GM23338 (cell line): ENCODE measurements around the gene BANP. TPM values are rescaled to one million over a fixed set of nuclear protein-coding genes. Genes with fewer than 3 reads are reported as not detected.

ENCODE experiments used
- ATAC-seq: fragments of 200-7000 bp; cut with Tn5 transposase; 3 replicates; pipeline ENCODE4 v1.9.1; 2020
- DNase-seq: peaks from one replicate; pipeline ENCODE4 v3.0.0-alpha.2; 2015; ENCODE audit warnings: low spot score
- H2AFZ ChIP-seq: fragments of 200-600 bp; sonication (generic); 2 replicates; pipeline ENCODE4 v1.8.0; 2016; ENCODE audit warnings: antibody characterized with exemption, mild to moderate bottlenecking, moderate library complexity
- H3F3A ChIP-seq: fragments of 200-600 bp; sonication (generic); replicated peaks from 2 replicates; pipeline ENCODE4 v1.8.0; 2017; ENCODE audit warnings: antibody characterized with exemption, mixed run types, low read depth
- H3K27ac ChIP-seq: fragments of 200-600 bp; sonication (generic); 2 replicates; pipeline ENCODE4 v1.6.1; 2016; ENCODE audit warnings: low read depth
- H3K27me3 ChIP-seq: fragments of 200-600 bp; sonication (generic); 2 replicates; pipeline ENCODE4 v1.8.0; 2016; ENCODE audit warnings: mild to moderate bottlenecking, mixed run types, moderate library complexity; ENCODE audit not compliant: insufficient read depth
- H3K36me3 ChIP-seq: fragments of 200-600 bp; sonication (generic); 2 replicates; pipeline ENCODE4 v1.8.0; 2016; ENCODE audit warnings: mild to moderate bottlenecking; ENCODE audit not compliant: insufficient read depth
- H3K4me1 ChIP-seq: fragments of 200-600 bp; sonication (generic); 2 replicates; pipeline ENCODE4 v1.8.0; 2016; ENCODE audit warnings: mild to moderate bottlenecking, moderate library complexity; ENCODE audit not compliant: insufficient read depth
- H3K4me2 ChIP-seq: fragments of 200-600 bp; sonication (generic); 2 replicates; pipeline ENCODE4 v1.7.1; 2017; ENCODE audit warnings: mixed run types
- H3K4me3 ChIP-seq: fragments of 200-600 bp; sonication (generic); 2 replicates; pipeline ENCODE4 v1.6.1; 2016; ENCODE audit warnings: mixed run types
- H3K79me2 ChIP-seq: fragments of 200-600 bp; sonication (generic); replicated peaks from 2 replicates; pipeline ENCODE4 v1.8.0; 2017; ENCODE audit warnings: mild to moderate bottlenecking; ENCODE audit not compliant: insufficient read depth
- H3K9me2 ChIP-seq: fragments of 200-600 bp; sonication (generic); 2 replicates; pipeline ENCODE4 v1.8.0; 2017; ENCODE audit not compliant: insufficient read depth
- H4K20me1 ChIP-seq: fragments of 200-600 bp; sonication (generic); replicated peaks from 2 replicates; pipeline ENCODE4 v1.8.0; 2017; ENCODE audit warnings: mild to moderate bottlenecking; ENCODE audit not compliant: insufficient read depth
- H3K27ac Mint-ChIP-seq: 2 replicates; pipeline ENCODE4 v1.8.0; 2020; ENCODE audit warnings: inconsistent platforms, mild to moderate bottlenecking, moderate library complexity, mixed read lengths
- H3K27me3 Mint-ChIP-seq: 3 replicates; pipeline ENCODE4 v1.8.0; 2022; ENCODE audit warnings: low read depth, mild to moderate bottlenecking, moderate library complexity, mixed read lengths, inconsistent platforms; ENCODE audit not compliant: insufficient read depth, poor library complexity
- H3K36me3 Mint-ChIP-seq: 3 replicates; pipeline ENCODE4 v1.8.0; 2021; ENCODE audit warnings: low read depth, mild to moderate bottlenecking, inconsistent platforms, moderate library complexity, mixed read lengths
- H3K4me1 Mint-ChIP-seq: 3 replicates; pipeline ENCODE4 v1.8.0; 2020; ENCODE audit warnings: mild to moderate bottlenecking, inconsistent platforms, mixed read lengths
- H3K4me3 Mint-ChIP-seq: 3 replicates; pipeline ENCODE4 v1.8.0; 2021; ENCODE audit warnings: moderate library complexity, mild to moderate bottlenecking, inconsistent platforms, mixed read lengths
- H3K9me3 Mint-ChIP-seq: 3 replicates; pipeline ENCODE4 v1.8.0; 2020; ENCODE audit warnings: moderate library complexity, mild to moderate bottlenecking, inconsistent platforms, mixed read lengths
- CTCF ChIP-seq, 2 experiments: fragments of 200-600 bp in 1 of 2; sonication (generic) in 1 of 2; conservative IDR thresholded peaks; 2 replicates each; pipeline versions ENCODE4 v1.5.1 to v1.6.1; 2016 to 2017; ENCODE audit warnings: antibody characterized with exemption in 2 of 2, low read depth in 2 of 2, mild to moderate bottlenecking in 2 of 2, moderate library complexity in 1 of 2
- ETS1 ChIP-seq: IDR thresholded peaks from 2 replicates; pipeline ENCODE4 v1.6.1; 2016; ENCODE audit warnings: antibody characterized with exemption
- JUNB ChIP-seq: IDR thresholded peaks from one replicate; pipeline ENCODE4 v1.6.1; 2016; ENCODE audit warnings: antibody characterized with exemption; ENCODE audit not compliant: unreplicated experiment
- POLR2AphosphoS5 ChIP-seq: IDR thresholded peaks from 2 replicates; pipeline ENCODE4 v1.6.1; 2016; ENCODE audit warnings: antibody characterized with exemption, low read depth
- STAT1 ChIP-seq: IDR thresholded peaks from one replicate; pipeline ENCODE4 v1.6.1; 2016; ENCODE audit warnings: antibody characterized with exemption; ENCODE audit not compliant: unreplicated experiment
- ZNF114 ChIP-seq: fragments of 250-450 bp; sonication (Bioruptor Pico); IDR thresholded peaks from 2 replicates; pipeline ENCODE4 v1.5.0; 2020; ENCODE audit warnings: mild to moderate bottlenecking, moderate library complexity
- ZNF462 ChIP-seq: fragments of 250-450 bp; sonication (Bioruptor Pico); IDR thresholded peaks from 2 replicates; pipeline ENCODE4 v1.5.0; 2020; ENCODE audit warnings: mild to moderate bottlenecking, moderate library complexity
- polyA plus RNA-seq: library from polyadenylated mRNA; unstranded; fragments of >200 nt; fragmentation: Nextera tagmentation; extraction: Ambion mirVana; gene quantifications from 2 replicates; pipeline ENCODE4 v1.2.1, GENCODE V29; 2016
- total RNA-seq: library from RNA; depleted of rRNA; stranded (reverse); fragments of >200 nt; shearing (Covaris generic); gene quantifications from 2 replicates; pipeline ENCODE4 v1.2.3, GENCODE V29; 2014

BANP gene
- total and polyA plus RNA-seq, 2 experiments from 2014 or later: 22.3 to 48.0 TPM

GRCh38 chr16:88048985-88049384 is 97.8 kb downstream of the BANP start (continued):
- TF ChIP-seq ZNF462 (no peak), ZNF114 (CRISPR knock-in tag) (no peak), POLR2AphosphoS5 (no peak), STAT1 (no peak)

GRCh38 chr16:88049561-88050545 is 98.6 kb downstream of the BANP start:
- TF ChIP-seq CTCF (conservative IDR thresholded peaks at IDR 0.05; ENCODE audit: low read depth in 2 of 2) (no peak), JUNB (no peak), STAT1 (no peak), ETS1 (no peak)
- H3K27me3 ChIP-seq: no peaks in the 10 kb centered on the region
- H3K4me1 ChIP-seq: no peaks in the 10 kb centered on the region
- H2AFZ ChIP-seq: no peak overlapping the region
- H3K9me3 Mint-ChIP-seq: no peaks in the 10 kb centered on the region
- H3K4me1 Mint-ChIP-seq: no peaks in the 10 kb centered on the region
- no peak overlapping the region for H3K4me2 ChIP-seq
- H3F3A ChIP-seq: no peaks in the 10 kb centered on the region
- no peak overlapping the region for H3K27ac Mint-ChIP-seq
- DNase-seq (no peak), ATAC-seq (no peak)
- H3K79me2 ChIP-seq: no peaks in the 10 kb centered on the region
- no peaks in the 10 kb centered on the region for H3K36me3 ChIP-seq
- H3K36me3 Mint-ChIP-seq: peaks cover 11% of the 10 kb centered on the region
- peaks cover 6% of the 10 kb centered on the region for H3K27me3 Mint-ChIP-seq
- H4K20me1 ChIP-seq: no peaks in the 10 kb centered on the region
- no peak overlapping the region for H3K4me3 Mint-ChIP-seq
- H3K9me2 ChIP-seq: no peaks in the 10 kb centered on the region
- H3K4me3 ChIP-seq: no peak overlapping the region
- no peak overlapping the region for H3K27ac ChIP-seq
